Islet precursor cell (in vitro differentiated cells): Measurements from ENCODE around the gene ST6GAL1.
"Not testable (repeated sequence)": the region's sequence is repeated elsewhere in the genome, so short reads cannot be mapped to it uniquely, and the experiment has no call there.

Source experiments
- DNase-seq: peaks from one replicate; pipeline ENCODE4 v3.0.0-alpha.2; 2018

The ST6GAL1 gene

DNA sequence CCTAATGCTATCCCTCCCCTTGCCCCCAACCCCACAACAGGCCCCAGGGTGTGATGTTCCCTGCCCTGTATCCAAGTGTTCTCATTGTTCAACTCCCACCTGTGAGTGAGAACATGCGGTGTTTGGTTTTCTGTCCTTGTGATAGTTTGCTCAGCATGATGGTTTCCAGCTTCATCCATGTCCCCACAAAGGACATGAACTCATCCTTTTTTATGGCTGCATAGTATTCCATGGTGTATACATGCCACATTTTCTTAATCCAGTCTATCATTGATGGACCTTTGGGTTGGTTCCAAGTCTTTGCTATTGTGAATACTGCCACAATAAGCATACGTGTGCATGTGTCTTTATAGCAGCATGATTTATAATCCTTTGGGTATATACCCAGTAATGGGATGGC is 122.1 kb downstream of the ST6GAL1 start:
- DNase-seq = not testable (repeated sequence)

DNA sequence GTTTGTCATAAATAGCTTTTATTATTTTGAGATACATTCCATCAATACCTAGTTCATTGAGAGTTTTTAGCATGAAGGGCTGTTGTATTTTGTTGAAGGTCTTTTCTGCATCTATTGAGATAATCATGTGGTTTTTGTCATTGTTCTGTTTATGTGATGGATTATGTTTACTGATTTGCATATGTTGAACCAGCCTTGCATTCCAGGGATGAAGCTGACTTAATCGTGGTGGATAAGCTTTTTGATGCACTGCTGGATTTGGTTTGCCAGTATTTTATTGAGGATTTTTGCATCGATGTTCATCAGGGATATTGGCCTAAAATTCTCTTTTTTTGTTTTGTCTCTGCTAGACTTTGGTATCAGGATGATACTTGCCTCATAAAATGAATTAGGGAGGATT is 124.1 kb downstream of the ST6GAL1 start:
- DNase-seq = not testable (repeated sequence)

DNA sequence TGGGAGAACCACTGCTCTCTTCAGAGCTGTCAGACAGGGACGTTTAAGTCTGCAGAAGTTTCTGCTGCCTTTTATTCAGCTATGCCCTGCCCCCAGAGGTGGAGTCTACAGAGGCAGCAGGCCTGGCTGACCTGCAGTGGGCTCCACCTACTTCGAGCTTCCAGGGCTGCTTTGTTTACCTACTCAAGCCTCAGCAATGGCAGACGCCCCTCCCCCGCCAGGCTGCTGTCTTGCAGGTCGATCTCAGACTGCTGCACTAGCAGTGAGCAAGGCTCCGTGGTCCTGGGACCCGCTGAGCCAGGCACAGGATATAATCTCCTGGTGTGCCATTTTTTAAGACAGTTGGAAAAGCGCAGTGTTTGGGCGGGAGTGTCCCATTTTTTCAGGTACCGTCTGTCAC is 127.5 kb downstream of the ST6GAL1 start:
- not testable (repeated sequence) for DNase-seq

DNA sequence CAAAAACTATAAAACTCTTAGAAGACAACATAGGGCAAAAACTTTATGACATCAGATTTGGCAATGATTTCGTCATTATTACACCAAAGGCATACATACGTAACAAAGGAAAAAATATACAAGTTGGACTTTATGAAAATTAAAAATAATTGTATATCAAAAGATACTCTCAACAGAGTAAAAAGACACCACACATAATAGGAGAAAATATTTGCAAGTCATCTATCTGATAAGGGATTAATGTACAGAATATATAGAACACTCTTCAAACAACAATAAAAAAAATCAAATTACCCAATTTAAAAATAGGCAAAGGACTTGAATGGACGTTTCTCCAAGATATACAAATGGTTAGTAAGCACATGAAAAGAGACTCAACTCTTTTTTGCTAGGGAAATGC is 131.4 kb downstream of the ST6GAL1 start:
- no peak for DNase-seq

DNA sequence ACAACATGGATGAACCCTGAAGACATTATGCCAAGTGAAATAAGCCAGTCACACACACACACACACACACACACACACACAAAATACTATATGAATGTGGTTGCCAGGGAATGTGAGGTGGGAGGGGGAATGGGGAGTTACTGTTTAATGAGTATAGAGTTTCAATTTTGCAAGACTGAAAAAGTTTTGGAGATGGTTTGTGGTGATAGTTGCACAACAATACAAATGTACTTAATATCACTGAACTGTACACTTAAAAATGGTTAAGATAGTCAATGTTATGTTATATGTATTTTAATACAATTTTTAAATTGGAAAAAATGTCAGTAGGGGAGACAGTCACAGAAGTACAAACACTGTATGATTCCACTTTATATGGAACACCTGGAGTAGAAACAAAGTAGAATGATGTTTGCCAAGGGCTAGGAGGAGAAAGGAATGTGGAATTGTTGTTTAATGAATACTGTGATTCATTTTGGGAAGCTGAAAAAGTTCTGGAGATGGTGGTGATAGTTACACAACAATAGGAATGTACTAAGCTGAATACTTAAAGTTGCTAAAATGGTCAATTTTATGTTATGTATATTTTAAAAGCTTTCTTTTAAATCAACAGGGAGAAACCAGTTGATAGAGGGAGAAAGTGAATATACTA is 132.3 kb downstream of the ST6GAL1 start:
- DNase-seq = no peak

DNA sequence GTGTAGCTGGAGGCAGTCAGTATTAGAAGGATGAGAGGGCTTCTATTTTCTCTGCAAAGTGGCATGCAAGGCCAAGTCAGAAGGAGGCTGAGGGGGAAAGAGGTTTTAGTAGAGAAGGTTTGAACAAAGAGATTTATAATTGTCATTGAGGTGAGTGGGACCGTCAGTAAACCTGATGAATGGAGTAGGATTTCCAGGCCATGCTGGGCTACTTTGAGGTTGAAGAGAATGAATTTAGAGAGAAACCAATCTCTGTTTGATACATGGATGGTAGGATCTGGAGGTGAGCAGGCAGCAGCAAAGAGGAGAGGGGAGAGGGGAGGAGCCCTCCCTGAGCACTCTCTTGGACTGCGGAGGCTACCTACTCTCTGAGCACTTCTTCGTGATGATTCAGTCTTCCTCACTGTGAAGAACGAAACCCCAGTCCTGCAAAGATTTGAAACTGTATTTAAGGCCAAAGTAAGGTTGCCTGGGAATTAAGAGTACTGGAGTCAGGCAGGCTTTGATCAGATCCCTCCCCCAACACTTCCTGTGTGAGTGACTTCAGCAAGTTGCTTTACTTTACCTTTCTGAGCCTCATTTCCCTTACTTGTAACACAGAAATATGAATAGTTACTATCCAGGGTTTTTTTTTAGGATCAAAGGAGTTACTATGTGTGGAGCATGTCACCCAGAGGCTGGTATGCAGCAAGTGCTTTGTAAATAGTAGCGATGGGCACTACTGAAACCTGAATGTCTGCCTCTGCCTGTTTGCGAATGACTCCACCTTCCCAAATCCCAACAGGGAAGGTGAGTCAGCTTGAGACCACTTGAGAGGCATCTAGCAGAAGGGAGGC is 133.2 kb downstream of the ST6GAL1 start:
- peak; percentile 61 for DNase-seq

DNA sequence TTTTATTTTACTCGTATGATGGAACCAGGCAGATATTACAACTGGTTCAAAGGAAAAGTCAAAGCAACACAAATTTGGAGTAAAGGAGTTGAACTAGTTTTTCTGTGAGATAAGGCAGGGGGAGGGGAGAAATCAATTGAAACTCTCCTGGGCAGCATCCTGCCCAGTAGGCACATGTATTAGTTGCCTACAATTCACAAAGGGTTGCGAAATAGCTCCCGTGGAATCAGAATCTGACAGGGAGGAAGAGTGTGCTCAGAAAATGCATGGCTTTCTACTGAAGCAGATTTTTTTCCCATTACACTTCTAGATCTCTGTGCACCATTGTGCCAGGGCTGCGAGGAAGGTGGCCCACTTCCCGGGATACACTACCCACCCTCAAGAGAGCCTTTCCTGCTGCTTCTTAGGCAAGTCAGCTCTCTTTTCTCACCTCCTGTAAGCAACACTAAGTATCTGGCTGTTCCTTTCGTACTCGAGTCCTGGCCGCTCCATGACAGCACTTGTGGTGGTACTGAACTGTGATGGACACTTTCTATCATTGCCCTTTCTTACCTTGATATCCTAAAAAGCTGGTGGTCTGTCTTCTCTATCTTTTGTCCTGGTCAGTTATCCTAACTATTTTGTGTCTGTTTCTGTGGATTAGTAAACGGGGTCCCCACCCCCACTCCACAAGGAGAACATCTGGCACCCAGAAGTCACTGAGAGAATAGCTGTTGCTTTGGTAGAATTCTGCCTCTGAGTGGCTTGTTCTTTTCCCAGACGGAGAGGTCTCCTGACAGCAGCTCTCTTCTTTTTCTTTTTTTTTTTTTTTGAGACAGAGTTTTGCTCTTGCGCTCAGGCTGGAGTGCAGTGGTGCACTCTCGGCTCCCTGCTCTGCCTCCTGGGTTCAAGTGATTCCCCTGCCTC is 134.1 kb downstream of the ST6GAL1 start:
- no peak for DNase-seq

DNA sequence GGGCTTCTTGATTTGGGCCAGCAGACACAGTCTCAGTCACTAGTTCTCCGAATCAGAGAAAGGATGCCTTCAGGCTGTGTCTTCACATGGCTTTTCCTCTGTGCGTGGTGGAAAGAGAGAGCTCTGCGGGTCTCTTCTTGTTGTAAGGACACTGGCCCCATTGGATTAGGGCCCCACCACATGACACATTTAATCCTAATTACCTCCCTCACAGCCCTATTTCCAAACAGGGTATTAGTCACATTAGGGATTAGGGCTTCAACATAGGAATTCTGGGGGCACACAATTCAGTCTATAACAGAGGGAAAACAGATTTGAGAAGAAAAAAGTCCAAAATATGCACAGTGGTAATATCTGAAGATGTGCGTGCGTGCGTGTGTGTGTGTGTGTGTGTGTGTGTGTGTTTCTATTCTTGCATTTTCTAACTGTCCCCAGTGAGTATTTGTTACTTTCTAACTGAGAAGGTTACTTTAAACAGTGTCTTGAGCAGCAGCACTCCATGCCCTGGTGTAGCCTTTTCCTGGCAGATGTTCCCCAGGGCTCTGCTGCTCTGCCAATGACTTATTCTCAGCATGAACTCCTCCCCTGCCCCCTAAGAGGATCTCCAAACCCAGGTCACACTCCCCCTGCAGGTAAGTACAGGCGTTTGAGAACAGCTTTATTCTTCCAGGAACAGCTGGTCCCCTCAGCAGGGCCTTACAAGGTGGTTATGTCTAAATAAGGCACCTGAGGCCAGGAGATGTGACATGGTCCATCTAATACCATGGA is 136.1 kb downstream of the ST6GAL1 start:
- peak; percentile 80 for DNase-seq

DNA sequence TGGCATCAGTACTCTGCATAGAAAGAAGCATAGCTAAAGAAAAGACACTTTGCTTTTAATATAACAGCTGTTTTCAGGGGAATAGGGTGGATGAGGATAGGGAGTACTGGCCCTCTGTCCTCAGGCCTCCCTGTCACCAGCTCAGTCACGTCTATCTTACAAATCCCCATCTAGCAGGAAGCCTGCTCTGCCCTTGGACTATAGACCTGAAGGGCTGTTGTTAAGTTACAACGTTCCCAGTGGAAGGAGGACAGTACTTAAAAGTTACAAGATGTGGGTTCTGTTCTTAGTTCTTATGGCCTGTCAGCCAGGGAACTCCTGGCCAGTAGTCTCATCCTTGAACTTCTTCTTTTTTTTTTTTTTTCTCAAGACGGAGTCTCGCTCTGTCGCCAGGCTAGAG is 138.5 kb downstream of the ST6GAL1 start:
- no peak for DNase-seq

DNA sequence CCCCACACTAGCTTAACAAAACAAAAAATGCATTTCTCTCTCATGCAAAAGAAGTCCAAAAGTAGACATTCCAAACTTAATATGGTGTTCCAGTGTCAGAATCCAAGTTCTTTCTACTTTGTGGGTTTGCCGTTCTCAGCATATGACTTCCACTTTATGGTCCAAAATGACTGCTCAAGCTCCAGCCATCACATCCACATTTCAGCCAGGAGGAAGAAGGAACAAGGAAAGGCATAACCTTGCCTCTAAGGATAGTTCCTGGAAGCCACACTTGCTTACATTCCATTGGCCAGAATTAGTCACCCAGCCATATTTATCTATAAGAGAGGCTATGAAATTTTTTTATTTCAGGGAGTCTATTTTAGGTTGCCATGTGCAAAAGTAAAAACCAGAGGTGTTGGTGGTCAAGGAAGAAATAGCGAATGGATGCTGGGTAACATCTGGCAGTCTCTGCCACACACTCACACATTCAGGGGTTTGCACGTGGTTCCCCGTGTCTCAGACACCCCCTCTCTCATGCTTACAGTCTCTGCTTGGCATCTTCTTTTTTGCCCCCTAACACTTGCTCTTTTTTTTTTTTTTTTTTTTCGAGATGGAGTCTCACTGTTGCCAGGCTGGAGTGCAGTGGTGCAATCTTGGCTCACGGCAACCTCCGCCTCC is 139.7 kb downstream of the ST6GAL1 start:
- no peak for DNase-seq

DNA sequence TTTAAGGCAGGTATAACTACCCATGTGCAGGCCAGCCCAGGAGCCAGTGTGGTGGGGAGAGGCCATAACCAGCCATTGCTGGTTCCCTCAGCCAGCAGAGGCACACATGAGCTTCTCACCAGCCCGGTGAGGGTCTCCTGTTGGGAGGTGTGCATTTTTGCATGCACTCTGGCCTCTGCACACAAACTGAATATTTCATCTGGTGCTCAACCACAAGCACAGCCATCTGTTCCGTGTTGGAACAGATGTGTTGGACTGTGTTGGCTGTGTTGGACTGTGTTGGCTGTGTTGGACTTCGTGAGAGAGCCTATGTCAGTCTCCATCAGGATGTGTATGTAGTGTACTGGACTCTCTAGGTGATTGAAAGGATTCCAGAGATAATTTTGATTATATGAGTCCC is 141.8 kb downstream of the ST6GAL1 start:
- no peak for DNase-seq

DNA sequence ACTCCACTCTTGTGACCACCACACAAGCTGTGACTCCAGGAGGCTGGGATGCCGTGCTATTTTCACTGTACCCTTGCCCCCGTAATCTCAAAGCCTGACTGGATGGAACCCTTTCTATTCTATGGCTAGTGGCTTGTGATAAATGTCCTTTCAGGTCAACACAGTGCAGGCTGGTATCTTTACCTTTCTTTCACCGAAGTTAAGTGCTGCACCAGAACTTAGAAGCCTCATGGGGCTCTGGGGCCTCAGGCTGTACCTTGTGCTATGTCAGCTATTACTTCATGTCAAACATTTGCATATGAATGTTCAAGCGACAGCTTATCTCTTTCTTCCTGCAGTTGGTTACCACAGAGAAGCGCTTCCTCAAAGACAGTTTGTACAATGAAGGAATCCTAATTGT is 142.2 kb downstream of the ST6GAL1 start:
- no peak for DNase-seq

DNA sequence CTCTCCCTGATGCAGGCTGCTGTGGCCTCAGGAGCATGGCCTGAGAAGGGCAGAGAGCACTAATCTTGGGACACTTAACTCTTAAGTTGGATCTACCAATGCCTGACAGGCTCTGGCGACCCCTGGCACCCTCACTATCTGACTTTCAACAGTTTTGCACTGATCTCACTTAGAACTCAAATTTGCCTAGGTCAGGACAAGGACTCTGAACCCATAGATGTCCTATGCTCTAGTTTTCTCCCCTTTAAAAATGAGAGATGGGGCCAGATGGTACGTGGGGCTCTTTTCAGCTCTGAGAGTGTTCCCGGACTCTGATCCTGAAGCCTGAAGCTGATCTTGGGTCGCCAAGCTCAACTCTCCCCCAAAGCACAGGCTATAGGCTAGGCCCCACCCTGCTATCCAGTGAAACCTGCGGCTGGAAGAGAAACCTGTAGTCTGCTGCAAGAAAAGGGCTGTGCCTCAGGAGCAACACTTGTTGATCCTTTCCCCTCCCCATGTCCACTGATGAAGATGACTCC is 143.3 kb downstream of the ST6GAL1 start:
- DNase-seq = no peak

DNA sequence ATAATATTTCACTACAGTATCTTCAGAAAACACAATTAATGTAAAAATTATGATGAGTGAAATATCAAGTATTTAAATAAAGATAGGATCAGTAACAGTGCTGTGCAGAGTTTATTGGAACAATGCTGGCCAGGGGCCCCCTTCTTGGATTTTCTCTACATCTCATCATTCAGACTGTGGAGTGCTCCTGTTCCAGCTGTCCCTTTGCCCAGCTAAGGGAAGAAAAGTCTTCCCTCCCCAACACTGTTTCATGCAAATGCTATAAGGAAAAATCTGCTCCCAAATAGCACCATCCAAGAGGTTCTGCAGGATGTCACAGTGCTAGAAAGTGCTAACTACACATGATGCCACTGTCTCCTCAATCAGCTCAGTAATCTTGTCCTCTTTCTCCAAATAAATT is 144.5 kb downstream of the ST6GAL1 start:
- DNase-seq = no peak

DNA sequence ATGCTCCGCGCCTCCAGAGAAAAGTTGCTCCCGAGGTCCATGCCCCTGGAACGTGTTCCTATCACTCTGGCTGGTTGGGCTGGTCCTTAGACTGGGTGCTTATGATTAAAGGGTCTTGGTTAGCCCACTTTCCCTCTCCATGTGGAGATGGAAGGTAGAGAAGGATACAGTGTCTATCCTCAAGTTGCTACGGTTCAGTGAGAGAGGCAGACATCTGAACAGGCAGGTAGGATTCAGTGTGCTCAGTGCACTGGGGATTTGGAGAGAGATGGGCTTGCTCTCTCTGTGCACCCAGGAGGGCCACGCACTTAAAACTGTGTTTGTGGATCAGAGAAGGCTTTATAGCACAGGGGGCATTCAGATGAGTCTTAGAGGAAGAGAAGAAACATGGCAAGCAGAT is 146.0 kb downstream of the ST6GAL1 start:
- no peak for DNase-seq

DNA sequence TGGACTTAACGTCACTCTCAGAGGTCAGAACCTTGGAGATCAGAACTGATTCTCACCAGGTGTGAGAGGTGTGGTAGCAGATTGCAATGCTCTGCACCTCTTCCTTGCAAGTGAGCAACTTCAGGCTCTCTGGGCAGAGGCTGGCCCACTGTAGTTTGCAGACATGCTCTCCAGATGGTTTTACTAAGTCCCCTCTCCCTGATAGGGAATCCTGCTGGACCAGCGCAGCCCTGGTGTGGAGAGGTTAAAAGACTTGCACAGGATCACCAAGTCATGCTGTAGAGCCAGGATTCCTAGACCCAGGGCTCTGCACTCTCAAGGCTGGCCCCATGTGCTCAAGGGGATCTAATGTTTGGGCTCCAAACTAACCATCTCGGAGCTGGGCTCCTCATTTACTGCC is 146.8 kb downstream of the ST6GAL1 start:
- DNase-seq = no peak

DNA sequence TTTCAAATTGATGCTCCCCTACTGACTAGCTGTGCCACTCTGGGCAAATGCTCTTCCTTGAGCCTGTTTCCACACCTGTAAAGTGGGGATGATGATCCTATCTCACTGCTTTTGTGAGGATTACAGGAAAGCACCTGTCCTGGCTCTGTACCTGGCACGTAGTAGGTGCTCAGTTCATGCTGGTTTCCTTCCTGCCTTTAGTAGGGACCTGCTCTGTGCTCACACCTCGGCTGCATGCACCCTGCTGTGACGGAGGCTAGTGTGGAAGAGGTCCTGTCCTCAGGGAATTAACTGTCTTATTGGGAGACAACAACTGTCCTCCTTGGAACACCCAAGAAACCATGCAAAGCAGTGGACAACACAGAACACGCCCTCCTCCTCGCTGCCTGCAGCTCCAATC is 147.2 kb downstream of the ST6GAL1 start:
- DNase-seq = no peak

DNA sequence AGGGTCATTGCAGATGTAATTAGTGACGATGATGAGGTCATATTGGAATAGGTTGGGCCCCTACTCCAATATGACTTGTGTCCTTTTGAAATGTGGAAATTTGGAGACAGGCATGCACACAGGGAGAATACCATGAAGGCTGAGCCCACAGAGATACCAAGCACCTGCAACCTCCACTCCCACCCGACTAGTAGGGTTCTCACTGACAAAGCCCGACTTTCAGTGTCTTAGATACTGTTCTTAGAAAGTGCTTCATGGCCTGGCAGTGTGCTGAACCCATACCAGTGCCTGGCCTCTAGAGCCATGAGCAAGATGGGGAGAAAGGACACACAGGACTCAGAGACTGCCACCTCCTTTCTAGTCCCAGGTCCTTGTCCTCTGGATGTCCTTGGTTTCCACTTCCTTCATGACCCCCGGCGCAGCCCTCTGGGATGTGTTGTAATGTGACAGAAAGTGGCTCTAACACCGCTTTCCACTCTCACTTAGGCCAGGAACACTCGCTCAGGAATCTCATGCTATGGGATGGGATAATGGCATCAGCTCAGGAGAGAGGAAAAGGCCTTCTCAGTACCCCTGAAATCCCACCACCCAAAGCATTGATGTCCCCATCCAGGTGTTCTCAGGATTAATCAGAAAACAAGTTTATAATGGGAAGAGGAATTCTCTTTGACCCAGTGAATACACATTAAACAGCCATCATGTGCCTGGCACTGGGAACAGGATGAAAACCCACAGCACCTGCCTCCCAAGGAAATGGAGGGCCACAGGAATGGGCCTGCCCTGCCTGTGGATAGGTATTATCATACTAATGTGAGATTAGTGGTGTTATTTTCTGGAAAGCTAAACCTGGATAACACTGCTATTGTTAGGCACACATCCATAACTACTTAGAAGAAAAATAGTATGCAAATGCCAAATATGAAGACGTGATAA is 149.0 kb downstream of the ST6GAL1 start:
- no peak for DNase-seq

DNA sequence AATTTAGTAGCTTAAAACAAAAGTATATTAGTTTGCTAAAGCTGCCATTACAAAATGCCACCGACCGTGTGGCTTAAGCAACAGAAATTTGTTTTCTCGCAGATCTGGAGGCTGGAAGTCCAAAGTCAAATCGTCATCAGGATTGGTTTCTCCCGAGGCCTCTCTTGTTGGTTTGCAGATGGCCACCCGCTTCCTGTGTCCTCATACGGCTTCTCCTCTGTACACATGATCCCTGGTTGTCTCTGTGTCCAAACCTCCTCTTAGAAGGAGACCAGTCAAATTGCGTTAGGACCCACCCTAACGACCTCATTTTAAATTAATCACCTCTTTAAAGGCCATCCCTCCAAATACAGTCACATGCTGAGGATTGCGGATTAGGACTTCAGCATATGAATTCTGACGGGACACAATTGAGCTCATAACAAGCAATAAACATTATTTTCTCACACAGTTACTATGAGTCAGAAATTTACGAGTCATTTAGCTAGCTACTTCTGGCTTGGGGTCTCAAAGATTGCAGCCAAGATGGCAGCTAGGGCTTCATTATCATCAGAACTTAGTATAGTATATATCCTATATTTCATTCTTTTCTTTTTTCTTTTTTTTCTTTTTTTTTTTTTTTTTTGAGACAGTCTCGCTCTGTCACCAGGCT is 150.6 kb downstream of the ST6GAL1 start:
- DNase-seq = no peak

DNA sequence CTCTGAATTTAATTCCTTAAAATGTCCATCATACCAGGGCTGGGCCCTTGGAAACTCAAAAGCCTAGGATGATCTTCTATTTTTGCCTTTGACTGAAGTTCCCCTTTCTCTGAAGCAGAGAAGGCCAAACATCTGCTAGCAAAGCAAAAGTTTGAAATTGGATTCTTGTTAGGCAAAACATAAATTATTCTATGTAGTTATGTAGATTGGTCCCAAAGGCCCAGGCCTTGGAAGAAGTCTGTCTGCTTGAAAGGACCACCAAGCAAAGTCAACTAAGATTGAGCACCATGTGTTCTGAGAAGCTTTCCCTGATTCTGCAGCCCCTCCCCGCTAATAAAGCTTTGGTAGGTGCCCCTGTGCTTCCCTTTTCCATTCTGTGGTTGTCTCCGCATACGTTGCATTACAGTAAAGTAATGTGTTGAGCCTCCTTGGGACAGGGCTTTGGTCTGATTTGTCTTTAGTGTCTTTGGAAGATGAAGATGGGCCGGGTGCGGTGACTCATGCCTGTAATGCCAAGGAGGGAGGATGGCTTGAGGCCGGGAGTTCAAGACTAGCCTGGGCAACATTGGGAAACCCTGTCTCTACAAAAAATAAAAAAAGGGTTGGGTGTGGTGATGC is 152.5 kb downstream of the ST6GAL1 start:
- no peak for DNase-seq
